ENCODE results near the gene DCAF6. TPM values are rescaled to one million over a fixed set of nuclear protein-coding genes. Genes with fewer than 3 reads are reported as not detected.

The DCAF6 gene
- total and polyA plus RNA-seq, 7 donors = 71.0 to 396 (median 316) TPM

- DNase-seq (peak; percentile 59 to 83), ATAC-seq (peak; percentile 81 to 88 (median 85))
- Histone ChIP-seq H3K9me3 (no peaks in the 10 kb centered on the region), H3K4me3 (no peak overlapping the region), H3K4me1 (peaks cover 12% of the 10 kb centered on the region), H3K36me3 (ENCODE audit: insufficient read depth in 1 of 2, low read depth in 1 of 2) (peaks cover 0 to 18% of the 10 kb centered on the region in 2 donors), H3K27me3 (ENCODE audit: insufficient read depth in 3 of 3, low read length in 2 of 3) (no peaks in the 10 kb centered on the region), H3K27ac (peak overlapping the region; percentile 44)
- TF ChIP-seq CTCF (IDR thresholded peaks at IDR 0.05) = peak; percentile 86
- WGBS, 3 donors = 54 to 59% (median 54%) methylated on average over 8 of the region's 8 CpGs
- intact Hi-C loops (cut with DNase I) = loop anchor here in 1 of 2 donors (5.0 kb wide), 1 partner anchor 360 kb away; the partner anchor contains the start of gene MPZL1
Observed at GRCh38 chr1:168082008-168082876, 145.8 kb downstream of the DCAF6 start.

DNA sequence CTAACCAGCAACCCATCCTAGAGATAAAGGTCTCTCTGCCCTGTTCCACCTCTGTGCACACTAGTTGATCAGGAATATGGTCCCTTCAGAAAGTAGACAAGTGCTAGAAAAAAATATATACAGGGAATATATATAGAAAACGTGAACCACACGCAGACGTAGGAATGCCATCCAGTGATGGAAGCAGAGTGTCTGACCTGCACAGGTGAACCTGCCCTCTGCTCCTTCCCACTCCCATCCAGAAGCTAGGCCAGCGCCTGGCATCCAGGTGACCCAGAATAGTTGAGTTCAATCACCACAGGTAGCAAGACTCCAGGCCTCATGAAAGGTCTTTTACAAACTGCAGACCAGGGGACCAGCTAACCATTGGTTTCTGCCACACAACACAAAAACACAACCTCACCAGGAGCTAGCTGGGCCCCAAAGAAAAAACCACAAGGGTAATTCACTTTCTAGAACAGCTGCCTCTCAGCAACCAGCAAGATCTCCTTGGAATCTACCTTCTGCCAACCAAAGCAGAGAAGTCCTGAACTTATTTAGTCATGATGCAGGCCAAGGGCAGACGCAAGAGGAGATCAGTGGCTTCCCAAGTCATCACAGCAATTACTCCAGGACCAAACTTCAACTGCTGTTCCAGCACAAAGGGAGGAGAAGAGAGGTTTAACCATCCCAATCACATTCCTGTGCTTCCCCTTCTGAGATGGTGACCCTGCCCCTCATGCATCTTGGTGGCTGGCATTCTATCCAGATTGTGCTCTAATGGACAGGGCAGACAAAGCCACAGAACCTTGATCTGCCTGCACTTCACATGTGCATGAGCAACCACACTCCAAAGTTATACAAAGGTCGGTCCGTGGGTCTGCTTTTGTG, 147.2 kb downstream of the DCAF6 start:
- ATAC-seq (no peak), DNase-seq (no peak)
- H3K27ac ChIP-seq = no peak overlapping the region

GRCh38 chr1:168084396-168085231, 148.1 kb downstream of the DCAF6 start:
- Histone ChIP-seq H3K27ac (no peak overlapping the region), H3K4me3 (peak overlapping the region; percentile 9), H3K36me3 (ENCODE audit: insufficient read depth in 1 of 2, low read depth in 1 of 2) (no peaks in the 10 kb centered on the region), H3K4me1 (peaks cover 12% of the 10 kb centered on the region), H3K27me3 (ENCODE audit: insufficient read depth in 3 of 3, low read length in 2 of 3) (no peaks in the 10 kb centered on the region), H3K9me3 (no peaks in the 10 kb centered on the region)
- WGBS, 3 donors = 43 to 49% (median 45%) methylated on average over 13 of the region's 13 CpGs
- TF ChIP-seq CTCF (IDR thresholded peaks at IDR 0.05) = peak; percentile 75
- intact Hi-C loops (cut with DNase I) = loop anchor here in 1 of 2 donors (5.0 kb wide), 1 partner anchor 362 kb away; the partner anchor contains the start of gene MPZL1
- ATAC-seq (peak; percentile 34 to 62 (median 60)), DNase-seq (peak; percentile 49 to 82)

More for the DNA sequence above, 147.2 kb downstream of the DCAF6 start:
- Histone ChIP-seq H3K4me3 (no peak overlapping the region), H3K27me3 (ENCODE audit: insufficient read depth in 3 of 3, low read length in 2 of 3) (no peaks in the 10 kb centered on the region), H3K4me1 (peaks cover 12% of the 10 kb centered on the region), H3K36me3 (ENCODE audit: insufficient read depth in 1 of 2, low read depth in 1 of 2) (peaks cover 0 to 7% of the 10 kb centered on the region in 2 donors), H3K9me3 (no peaks in the 10 kb centered on the region)
- WGBS, 3 donors = 88 to 92% (median 88%) methylated on average over 7 of the region's 7 CpGs
- intact Hi-C loops (cut with DNase I) = loop anchor here in 1 of 2 donors (5.0 kb wide), 1 partner anchor 361 kb away; the partner anchor contains the start of gene MPZL1
- no peak for TF ChIP-seq CTCF (IDR thresholded peaks at IDR 0.05)

DNA sequence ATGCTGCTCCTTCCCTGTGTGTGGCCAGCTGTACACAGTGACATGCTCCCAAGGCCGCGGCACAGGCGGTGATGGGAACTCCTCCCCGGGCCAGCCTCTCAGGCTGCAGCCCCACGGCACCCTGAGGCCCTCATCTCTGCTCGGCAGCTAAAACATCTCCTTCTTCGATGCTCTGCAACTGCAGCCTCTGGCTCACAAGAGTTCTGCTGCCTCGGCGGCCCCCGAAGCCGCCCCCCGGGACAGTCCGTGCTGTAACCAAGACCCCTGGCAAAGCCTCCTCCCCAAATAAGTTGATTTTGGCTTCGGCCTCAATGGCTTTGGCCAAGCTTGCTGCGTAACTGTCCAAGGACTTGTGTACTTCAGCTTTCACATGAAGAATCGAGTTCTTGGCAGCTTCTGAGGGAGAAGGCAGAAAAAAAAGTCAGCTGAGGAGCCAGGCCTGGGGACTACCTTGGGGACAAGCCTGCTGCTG, 149.0 kb downstream of the DCAF6 start:
- Histone ChIP-seq H3K4me3 (peak overlapping the region; percentile 9), H3K9me3 (no peaks in the 10 kb centered on the region), H3K27me3 (ENCODE audit: insufficient read depth in 3 of 3, low read length in 2 of 3) (no peaks in the 10 kb centered on the region), H3K36me3 (ENCODE audit: insufficient read depth in 1 of 2, low read depth in 1 of 2) (no peaks in the 10 kb centered on the region), H3K4me1 (peaks cover 12% of the 10 kb centered on the region), H3K27ac (no peak overlapping the region)
- 37 to 63% (median 48%) methylated on average over 16 of the region's 16 CpGs for WGBS, 3 donors
- peak; percentile 50 to 74 for DNase-seq
- peak; percentile 13 to 29 (median 22) for ATAC-seq
- no peak for TF ChIP-seq CTCF (IDR thresholded peaks at IDR 0.05)
- intact Hi-C loops (cut with DNase I) = no loop called here

All from psoas muscle (tissue), 8 donors.